OCI-LY3 (cell line): ENCODE measurements around the gene SP1.

Experiments
- H2AFZ ChIP-seq: fragments of 200-600, 300-600 bp; shearing (Covaris generic); 2 replicates; pipeline ENCODE4 v1.6.0; 2014; ENCODE audit warnings: antibody characterized with exemption, low read depth, low read length
- H3K27ac ChIP-seq: fragments of 200-600, 300-600 bp; sonication (generic); 2 replicates; pipeline ENCODE4 v1.5.1; 2014; ENCODE audit warnings: mild to moderate bottlenecking, low read length, moderate library complexity, mixed read lengths
- H3K27me3 ChIP-seq: fragments of 200-600, 300-600 bp; sonication (generic); 2 replicates; pipeline ENCODE4 v1.6.1; 2014; ENCODE audit warnings: low read depth, low read length, mixed read lengths
- H3K36me3 ChIP-seq: fragments of 200-600, 300-600 bp; sonication (generic); replicated peaks from 2 replicates; pipeline ENCODE3; 2014; ENCODE audit warnings: low read depth, low read length, mixed read lengths
- H3K4me1 ChIP-seq: fragments of 300-600, 200-600 bp; sonication (generic); 2 replicates; pipeline ENCODE4 v1.6.1; 2014; ENCODE audit warnings: low read length, mixed read lengths
- H3K4me2 ChIP-seq: fragments of 200-600, 300-600 bp; sonication (generic); 2 replicates; pipeline ENCODE4 v1.6.1; 2014; ENCODE audit warnings: low read length, mixed read lengths
- H3K4me3 ChIP-seq: fragments of 300-600, 200-600 bp; sonication (generic); 2 replicates; pipeline ENCODE4 v1.5.1; 2014; ENCODE audit warnings: antibody characterized with exemption, mild to moderate bottlenecking, low read length, moderate library complexity
- H3K79me2 ChIP-seq: fragments of 300-600, 200-600 bp; shearing (Covaris generic); 2 replicates; pipeline ENCODE4 v1.6.1; 2014; ENCODE audit warnings: mild to moderate bottlenecking, low read length, mixed read lengths
- H3K9ac ChIP-seq: fragments of 300-600, 200-600 bp; shearing (Covaris generic); 2 replicates; pipeline ENCODE4 v1.6.0; 2014; ENCODE audit warnings: mild to moderate bottlenecking, low read length, moderate library complexity
- H3K9me3 ChIP-seq: fragments of 200-600, 300-600 bp; shearing (Covaris generic); 2 replicates; pipeline ENCODE4 v1.6.1; 2014; ENCODE audit warnings: low read length, mixed read lengths; ENCODE audit not compliant: insufficient read depth
- H4K20me1 ChIP-seq: fragments of 200-600, 300-600 bp; sonication (generic); 2 replicates; pipeline ENCODE4 v1.6.1; 2016; ENCODE audit warnings: low read length, mixed read lengths; ENCODE audit not compliant: insufficient read depth
- CTCF ChIP-seq: fragments of 200-600, 300-600 bp; sonication (generic); IDR thresholded peaks from 2 replicates; pipeline ENCODE4 v1.5.1; 2014; ENCODE audit warnings: antibody characterized with exemption, low read length, low read depth
- EZH2phosphoT487 ChIP-seq: fragments of 200-600 bp; shearing (Covaris generic); IDR thresholded peaks from 2 replicates; pipeline ENCODE4 v1.6.1; 2018; ENCODE audit warnings: antibody characterized with exemption, mixed run types, low read depth

SP1 gene

GRCh38 chr12:53333289-53333688, 46.7 kb upstream of the SP1 start:
- Histone ChIP-seq H2AFZ (no peak overlapping the region), H3K9ac (no peak overlapping the region), H3K4me1 (peaks cover 6% of the 10 kb centered on the region; the same call in 1 of the 2 replicates), H3K4me3 (no peak overlapping the region), H3K36me3 (no peaks in the 10 kb centered on the region), H3K9me3 (no peaks in the 10 kb centered on the region), H4K20me1 (no peaks in the 10 kb centered on the region), H3K27ac (no peak overlapping the region), H3K79me2 (no peaks in the 10 kb centered on the region), H3K4me2 (no peak overlapping the region), H3K27me3 (peaks cover 37% of the 10 kb centered on the region)
- TF ChIP-seq CTCF (no peak), EZH2phosphoT487 (no peak)

GRCh38 chr12:53333845-53334244, 46.1 kb upstream of the SP1 start:
- Histone ChIP-seq H3K27me3 (peaks cover 42% of the 10 kb centered on the region), H3K27ac (no peak overlapping the region), H3K9me3 (no peaks in the 10 kb centered on the region), H3K4me2 (no peak overlapping the region), H2AFZ (no peak overlapping the region), H3K36me3 (no peaks in the 10 kb centered on the region), H4K20me1 (no peaks in the 10 kb centered on the region), H3K4me1 (peaks cover 6% of the 10 kb centered on the region; the same call in 1 of the 2 replicates), H3K79me2 (no peaks in the 10 kb centered on the region), H3K9ac (no peak overlapping the region), H3K4me3 (no peak overlapping the region)
- TF ChIP-seq EZH2phosphoT487 (no peak), CTCF (no peak)

DNA sequence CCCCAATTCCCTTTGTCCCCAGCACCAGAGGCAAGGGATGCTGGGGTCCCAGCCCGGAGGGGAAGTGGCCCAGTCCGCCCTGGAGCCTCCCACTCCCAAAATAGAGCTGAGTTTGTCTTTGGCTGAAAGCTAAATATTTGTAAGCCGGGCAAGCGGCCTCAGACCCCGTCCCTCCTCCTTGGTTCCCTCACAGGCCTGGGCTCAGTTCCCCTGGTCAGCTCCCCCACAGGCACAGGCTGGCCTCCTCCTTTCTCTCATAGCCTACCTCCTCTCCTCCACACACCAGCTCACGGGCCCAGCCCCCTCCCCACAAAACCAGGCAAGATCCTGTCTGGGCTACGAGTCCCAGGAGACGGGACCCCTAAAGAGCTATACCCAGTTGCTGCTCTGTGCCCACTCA, 45.2 kb upstream of the SP1 start:
- no peaks in the 10 kb centered on the region for H4K20me1 ChIP-seq
- H3K27me3 ChIP-seq: peaks cover 47% of the 10 kb centered on the region
- H3K36me3 ChIP-seq: no peaks in the 10 kb centered on the region
- peaks cover 6% of the 10 kb centered on the region; the same call in 1 of the 2 replicates for H3K4me1 ChIP-seq
- H3K9me3 ChIP-seq: no peaks in the 10 kb centered on the region
- TF ChIP-seq EZH2phosphoT487 (no peak), CTCF (no peak)
- H3K4me3 ChIP-seq: no peak overlapping the region
- no peak overlapping the region for H3K9ac ChIP-seq
- no peak overlapping the region for H3K27ac ChIP-seq
- no peak overlapping the region for H2AFZ ChIP-seq
- H3K79me2 ChIP-seq: no peaks in the 10 kb centered on the region
- no peak overlapping the region for H3K4me2 ChIP-seq

GRCh38 chr12:53336181-53336681, 43.7 kb upstream of the SP1 start, which contains the start of gene SP7:
TSS of gene SP7 (minus strand) at chr12:53336354. CDS start at chr12:53335646, 708 bp downstream.
- Histone ChIP-seq H3K4me3 (peak within 1 kb of the TSS; percentile 39), H3K4me2 (peak within 1 kb of the TSS; percentile 62), H3K4me1 (peaks cover 6% of the 10 kb centered on the region; the same call in 1 of the 2 replicates), H4K20me1 (no peaks in the 10 kb centered on the region), H3K9me3 (no peaks in the 10 kb centered on the region), H3K27ac (no peak within 1 kb of the TSS), H3K36me3 (no peaks in the 10 kb centered on the region), H3K79me2 (no peaks in the 10 kb centered on the region), H3K9ac (no peak within 1 kb of the TSS), H3K27me3 (peaks cover 56% of the 10 kb centered on the region), H2AFZ (no peak within 1 kb of the TSS)
- no peak for TF ChIP-seq CTCF
- TF ChIP-seq EZH2phosphoT487: 0 out of 2 replicates have a peak, but pooled peaks have one; percentile 34
